Endodermal cell (in vitro differentiated cells): Measurements from ENCODE around the gene HAPLN1. TPM values are rescaled to one million over a fixed set of nuclear protein-coding genes. Genes with fewer than 3 reads are reported as not detected.
A peak's percentile ranks its signal among the peaks of the same experiment; 100 is the strongest.

Experiments used
- DNase-seq: peaks from one replicate; pipeline ENCODE4 v3.0.0-alpha.2; 2017
- H3K27ac ChIP-seq: 2 replicates; pipeline ENCODE4 v1.5.1; 2013; ENCODE audit warnings: mild to moderate bottlenecking, low read depth, low read length, moderate library complexity
- H3K27me3 ChIP-seq: 2 replicates; pipeline ENCODE4 v1.6.1; 2013; ENCODE audit warnings: mild to moderate bottlenecking, low read length, moderate library complexity; ENCODE audit not compliant: insufficient read depth, control insufficient read depth, poor library complexity, severe bottlenecking
- H3K36me3 ChIP-seq: 2 replicates; pipeline ENCODE4 v1.7.0; 2013; ENCODE audit warnings: mild to moderate bottlenecking, low read length, moderate library complexity; ENCODE audit not compliant: control insufficient read depth, insufficient read depth
- H3K4me1 ChIP-seq: one replicate; pipeline ENCODE4 v1.7.0; 2013; ENCODE audit warnings: low read length; ENCODE audit not compliant: control insufficient read depth, insufficient read depth
- H3K4me3 ChIP-seq: 2 replicates; pipeline ENCODE4 v1.5.1; 2013; ENCODE audit warnings: mild to moderate bottlenecking, low read length, moderate library complexity
- H3K9ac ChIP-seq: 2 replicates; pipeline ENCODE4 v1.6.1; 2013; ENCODE audit warnings: mild to moderate bottlenecking, low read length, moderate library complexity; ENCODE audit not compliant: poor library complexity, severe bottlenecking; ENCODE audit errors: extremely low read depth
- H3K9me3 ChIP-seq: 2 replicates; pipeline ENCODE4 v1.6.1; 2013; ENCODE audit warnings: mild to moderate bottlenecking, low read length, moderate library complexity; ENCODE audit not compliant: control insufficient read depth
- H3K27ac Mint-ChIP-seq: 2 replicates; pipeline ENCODE4 v1.8.0; 2020; ENCODE audit warnings: mixed read lengths
- H3K27me3 Mint-ChIP-seq: 2 replicates; pipeline ENCODE4 v1.8.0; 2021; ENCODE audit warnings: mild to moderate bottlenecking, mixed read lengths; ENCODE audit not compliant: insufficient read depth
- H3K36me3 Mint-ChIP-seq: 2 replicates; pipeline ENCODE4 v1.8.0; 2020; ENCODE audit warnings: low read depth, mixed read lengths
- H3K4me1 Mint-ChIP-seq: 2 replicates; pipeline ENCODE4 v1.8.0; 2020; ENCODE audit warnings: mixed read lengths
- H3K4me3 Mint-ChIP-seq: 2 replicates; pipeline ENCODE4 v1.8.0; 2020; ENCODE audit warnings: mild to moderate bottlenecking, moderate library complexity, mixed read lengths
- H3K9me3 Mint-ChIP-seq: 2 replicates; pipeline ENCODE4 v1.8.0; 2020; ENCODE audit warnings: mild to moderate bottlenecking, mixed read lengths
- WGBS, 2 experiments: methylation state at CpG; one replicate each; pipeline versions ENCODE4 v1.1.5 to v1.1.7; 2013; ENCODE audit warnings: missing lambda C conversion rate in 2 of 2, mixed read lengths in 1 of 2; ENCODE audit not compliant: insufficient coverage in 1 of 2, insufficient read length in 1 of 2; 5-methylcytosine and 5-hydroxymethylcytosine counted together
- total RNA-seq, 2 donors: library from RNA; stranded (reverse); fragmentation: NEBNext Ultra II Directional in 1 of 2; extraction: Animal tissue kit (Norgen Biotek cat#: 25700) in 1 of 2; gene quantifications; 2 replicates in 1 of 2; 3 replicates in 1 of 2; pipeline ENCODE4 v1.2.1, GENCODE V29; 2021
- TF ChIP-seq, protein P1 (sequence below): fragments of 200-600 bp; sonication (generic); conservative IDR thresholded peaks from 2 replicates; pipeline ENCODE4 v1.5.0; 2021; ENCODE audit warnings: antibody characterized with exemption, mild to moderate bottlenecking

Gene HAPLN1
- total RNA-seq, 2 donors from 2014 or later, result 0.07 to 1.3 TPM

DNA sequence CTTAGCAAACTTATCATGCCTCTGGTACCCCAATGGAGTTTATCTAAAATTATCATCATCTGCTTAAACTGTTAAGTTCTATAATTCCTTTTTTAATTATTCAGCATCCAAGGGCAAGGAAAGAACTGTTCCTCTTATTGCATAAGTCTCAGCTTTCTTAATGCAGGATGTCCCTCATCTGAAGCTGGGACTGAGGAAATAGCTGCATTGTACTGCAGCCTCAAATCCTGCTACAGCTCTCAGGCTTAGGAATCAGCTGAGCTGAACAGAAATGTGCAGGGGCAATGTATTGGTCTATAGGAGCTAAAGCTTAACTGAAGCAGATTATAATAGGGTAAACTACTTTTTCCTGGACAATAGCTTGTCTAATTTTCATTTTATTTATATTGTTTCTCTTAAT lies 48.0 kb downstream of the HAPLN1 start:
- Histone ChIP-seq H3K27ac (no peak overlapping the region), H3K4me1 (no peaks in the 10 kb centered on the region), H3K36me3 (no peaks in the 10 kb centered on the region), H3K9ac (no peak overlapping the region), H3K27me3 (peaks cover 12% of the 10 kb centered on the region), H3K4me3 (no peak overlapping the region), H3K9me3 (no peaks in the 10 kb centered on the region)
- DNase-seq, result no peak
- Mint-ChIP-seq H3K27ac (no peak overlapping the region), H3K27me3 (peaks cover 12% of the 10 kb centered on the region), H3K9me3 (no peaks in the 10 kb centered on the region), H3K4me1 (no peaks in the 10 kb centered on the region), H3K4me3 (no peak overlapping the region), H3K36me3 (no peaks in the 10 kb centered on the region)
- TF ChIP-seq, protein P1, sequence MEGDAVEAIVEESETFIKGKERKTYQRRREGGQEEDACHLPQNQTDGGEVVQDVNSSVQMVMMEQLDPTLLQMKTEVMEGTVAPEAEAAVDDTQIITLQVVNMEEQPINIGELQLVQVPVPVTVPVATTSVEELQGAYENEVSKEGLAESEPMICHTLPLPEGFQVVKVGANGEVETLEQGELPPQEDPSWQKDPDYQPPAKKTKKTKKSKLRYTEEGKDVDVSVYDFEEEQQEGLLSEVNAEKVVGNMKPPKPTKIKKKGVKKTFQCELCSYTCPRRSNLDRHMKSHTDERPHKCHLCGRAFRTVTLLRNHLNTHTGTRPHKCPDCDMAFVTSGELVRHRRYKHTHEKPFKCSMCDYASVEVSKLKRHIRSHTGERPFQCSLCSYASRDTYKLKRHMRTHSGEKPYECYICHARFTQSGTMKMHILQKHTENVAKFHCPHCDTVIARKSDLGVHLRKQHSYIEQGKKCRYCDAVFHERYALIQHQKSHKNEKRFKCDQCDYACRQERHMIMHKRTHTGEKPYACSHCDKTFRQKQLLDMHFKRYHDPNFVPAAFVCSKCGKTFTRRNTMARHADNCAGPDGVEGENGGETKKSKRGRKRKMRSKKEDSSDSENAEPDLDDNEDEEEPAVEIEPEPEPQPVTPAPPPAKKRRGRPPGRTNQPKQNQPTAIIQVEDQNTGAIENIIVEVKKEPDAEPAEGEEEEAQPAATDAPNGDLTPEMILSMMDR, result no peak

GRCh38 chr5:83672158-83672557 lies 48.5 kb downstream of the HAPLN1 start:
- Histone ChIP-seq H3K9me3 (no peaks in the 10 kb centered on the region), H3K36me3 (no peaks in the 10 kb centered on the region), H3K27ac (no peak overlapping the region), H3K27me3 (peaks cover 14% of the 10 kb centered on the region), H3K4me1 (no peaks in the 10 kb centered on the region), H3K9ac (no peak overlapping the region), H3K4me3 (no peak overlapping the region)
- 98% methylated on average over 2 of the region's 2 CpGs; no CpG with 5 or more reads in 1 of the 2 experiments for WGBS, 2 experiments
- H3K27me3 Mint-ChIP-seq, result peaks cover 15% of the 10 kb centered on the region
- H3K4me3 Mint-ChIP-seq, result no peak overlapping the region
- TF ChIP-seq, protein P1, result no peak
- H3K9me3 Mint-ChIP-seq, result no peaks in the 10 kb centered on the region
- H3K4me1 Mint-ChIP-seq, result no peaks in the 10 kb centered on the region
- no peaks in the 10 kb centered on the region for H3K36me3 Mint-ChIP-seq
- DNase-seq, result no peak
- H3K27ac Mint-ChIP-seq, result no peak overlapping the region

GRCh38 chr5:83665631-83666030 lies 55.0 kb downstream of the HAPLN1 start:
- Histone ChIP-seq H3K9ac (no peak overlapping the region), H3K9me3 (no peaks in the 10 kb centered on the region), H3K27ac (no peak overlapping the region), H3K36me3 (no peaks in the 10 kb centered on the region), H3K27me3 (peaks cover 14% of the 10 kb centered on the region), H3K4me1 (peaks cover 4% of the 10 kb centered on the region), H3K4me3 (no peak overlapping the region)
- peak overlapping the region; percentile 42 for H3K27ac Mint-ChIP-seq
- peaks cover 15% of the 10 kb centered on the region for H3K4me1 Mint-ChIP-seq
- H3K27me3 Mint-ChIP-seq, result peaks cover 17% of the 10 kb centered on the region
- TF ChIP-seq, protein P1, result no peak
- no peaks in the 10 kb centered on the region for H3K36me3 Mint-ChIP-seq
- no peak overlapping the region for H3K4me3 Mint-ChIP-seq
- no peak for DNase-seq
- no peaks in the 10 kb centered on the region for H3K9me3 Mint-ChIP-seq
